Upper lobe of left lung (tissue), 4 donors: ENCODE data around the gene ZNF831.

Experiments used
- CTCF ChIP-seq, 6 experiments: fragments of 450-650 bp in 4 of 6; fragments of 200-600 bp in 2 of 6; sonication (generic) in 2 of 6; IDR thresholded peaks; one replicate each; pipeline ENCODE4 v1.5.1; 2016 to 2019; ENCODE audit warnings: antibody characterized with exemption in 6 of 6
- EP300 ChIP-seq, 4 donors: sonication (generic); formaldehyde crosslinking; IDR thresholded peaks; one replicate each; pipeline ENCODE4 v1.5.1; 2017; ENCODE audit warnings: antibody characterized with exemption in 4 of 4, control low read depth in 2 of 4
- POLR2AphosphoS5 ChIP-seq, 2 donors: sonication (generic); formaldehyde crosslinking; IDR thresholded peaks; one replicate each; pipeline ENCODE4 v1.5.1; 2017; ENCODE audit warnings: antibody characterized with exemption in 2 of 2

- TF ChIP-seq CTCF (IDR thresholded peaks at IDR 0.05), result no peak
- TF ChIP-seq EP300 (IDR thresholded peaks at IDR 0.05), result no peak
- TF ChIP-seq POLR2AphosphoS5 (IDR thresholded peaks at IDR 0.05), result no peak
Observed at GRCh38 chr20:59125332-59125731, 38.3 kb upstream of the ZNF831 start.
